Measurements from ENCODE around the gene TCF12.

DNA sequence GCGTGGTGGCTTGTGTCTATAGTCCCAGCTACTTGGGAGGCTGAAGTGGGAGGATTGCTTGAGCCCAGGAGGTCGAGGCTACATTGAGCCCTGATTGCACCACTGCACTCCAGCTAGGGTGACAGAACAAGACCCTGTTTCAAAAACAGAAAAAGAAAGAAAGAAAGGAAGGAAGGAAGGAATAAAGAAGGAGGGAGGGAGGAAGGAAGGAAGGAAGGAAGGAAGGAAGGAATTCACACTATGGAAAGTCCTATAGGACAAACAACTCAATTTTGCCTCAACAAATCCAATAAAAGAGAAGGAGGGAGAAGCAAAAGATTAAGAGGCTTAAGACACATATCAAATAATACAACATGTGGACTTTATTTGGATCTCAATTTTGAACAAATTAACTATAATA lies 16.5 kb upstream of the TCF12 start:
- TF ChIP-seq, protein P1, sequence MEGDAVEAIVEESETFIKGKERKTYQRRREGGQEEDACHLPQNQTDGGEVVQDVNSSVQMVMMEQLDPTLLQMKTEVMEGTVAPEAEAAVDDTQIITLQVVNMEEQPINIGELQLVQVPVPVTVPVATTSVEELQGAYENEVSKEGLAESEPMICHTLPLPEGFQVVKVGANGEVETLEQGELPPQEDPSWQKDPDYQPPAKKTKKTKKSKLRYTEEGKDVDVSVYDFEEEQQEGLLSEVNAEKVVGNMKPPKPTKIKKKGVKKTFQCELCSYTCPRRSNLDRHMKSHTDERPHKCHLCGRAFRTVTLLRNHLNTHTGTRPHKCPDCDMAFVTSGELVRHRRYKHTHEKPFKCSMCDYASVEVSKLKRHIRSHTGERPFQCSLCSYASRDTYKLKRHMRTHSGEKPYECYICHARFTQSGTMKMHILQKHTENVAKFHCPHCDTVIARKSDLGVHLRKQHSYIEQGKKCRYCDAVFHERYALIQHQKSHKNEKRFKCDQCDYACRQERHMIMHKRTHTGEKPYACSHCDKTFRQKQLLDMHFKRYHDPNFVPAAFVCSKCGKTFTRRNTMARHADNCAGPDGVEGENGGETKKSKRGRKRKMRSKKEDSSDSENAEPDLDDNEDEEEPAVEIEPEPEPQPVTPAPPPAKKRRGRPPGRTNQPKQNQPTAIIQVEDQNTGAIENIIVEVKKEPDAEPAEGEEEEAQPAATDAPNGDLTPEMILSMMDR (conservative IDR thresholded peaks at IDR 0.05; ENCODE audit: low read length), result no peak
- TF ChIP-seq EZH2phosphoT487 (IDR thresholded peaks at IDR 0.05; ENCODE audit: borderline replicate concordance), result no peak
